Stromal cell of bone marrow (primary cell): ENCODE results near the gene VEGFB.

ENCODE experiments used
- DNase-seq: peaks from one replicate; pipeline ENCODE4 v3.0.0-alpha.2; 2012; ENCODE audit warnings: low read depth

The VEGFB gene

GRCh38 chr11:64211181-64211872 lies 23.1 kb upstream of the VEGFB start:
- no peak for DNase-seq

GRCh38 chr11:64216879-64217278 lies 17.5 kb upstream of the VEGFB start:
- DNase-seq, result no peak

- no peak for DNase-seq
Observed at GRCh38 chr11:64218628-64219353, 15.6 kb upstream of the VEGFB start.

- no peak for DNase-seq
Observed at GRCh38 chr11:64219354-64219684, 15.1 kb upstream of the VEGFB start.

GRCh38 chr11:64219755-64220154 lies 14.6 kb upstream of the VEGFB start:
- DNase-seq, result no peak

GRCh38 chr11:64220271-64220670 lies 14.1 kb upstream of the VEGFB start:
- no peak for DNase-seq

- no peak for DNase-seq
Observed at GRCh38 chr11:64220798-64221197, 13.6 kb upstream of the VEGFB start.

- DNase-seq, result no peak
Observed at GRCh38 chr11:64222651-64223000, 11.8 kb upstream of the VEGFB start.

GRCh38 chr11:64223001-64223651 lies 11.3 kb upstream of the VEGFB start:
- no peak for DNase-seq

- no peak for DNase-seq
Observed at GRCh38 chr11:64224151-64224890, 10.1 kb upstream of the VEGFB start.

- DNase-seq, result no peak
Observed at GRCh38 chr11:64224891-64225607, 9.3 kb upstream of the VEGFB start.

- peak; percentile 67 for DNase-seq
Observed at GRCh38 chr11:64225608-64226506, 8.5 kb upstream of the VEGFB start, which contains the start of the genes NUDT22 and TRPT1. TSS of gene NUDT22 (plus strand) at chr11:64226274. CDS start at chr11:64226653, 379 bp downstream. TSS of gene TRPT1 (minus strand) at chr11:64226186. CDS start at chr11:64225860, 326 bp downstream.

GRCh38 chr11:64226507-64227051 lies 7.8 kb upstream of the VEGFB start:
- DNase-seq, result no peak

GRCh38 chr11:64227405-64227956 lies 6.9 kb upstream of the VEGFB start:
- no peak for DNase-seq

GRCh38 chr11:64229090-64229743 lies 5.2 kb upstream of the VEGFB start:
- DNase-seq, result no peak

GRCh38 chr11:64229744-64230170 lies 4.6 kb upstream of the VEGFB start:
- no peak for DNase-seq

- DNase-seq, result peak; percentile 65
Observed at GRCh38 chr11:64230171-64230984, 4.0 kb upstream of the VEGFB start, which contains the start of gene DNAJC4. TSS of gene DNAJC4 (plus strand) at chr11:64230548. CDS start at chr11:64230855, 307 bp downstream.

- no peak for DNase-seq
Observed at GRCh38 chr11:64230985-64231365, 3.4 kb upstream of the VEGFB start.

- DNase-seq, result no peak
Observed at GRCh38 chr11:64231546-64231945, 2.8 kb upstream of the VEGFB start.
